Measurements from ENCODE around the gene BEAN1.

- TF ChIP-seq CTCF (IDR thresholded peaks at IDR 0.05): no peak
- TF ChIP-seq POLR2A (IDR thresholded peaks at IDR 0.05; ENCODE audit: low read depth): no peak
Measured at GRCh38 chr16:66395806-66396555, 31.1 kb upstream of the BEAN1 start.
